ENCODE measurements around the gene GYG2.

The GYG2 gene

GRCh38 chrX:2819345-2820135 lies 9.2 kb upstream of the GYG2 start:
- no peak for DNase-seq

GRCh38 chrX:2820136-2820771 lies 8.5 kb upstream of the GYG2 start:
- no peak for DNase-seq

GRCh38 chrX:2823795-2824386 lies 4.8 kb upstream of the GYG2 start:
- no peak for DNase-seq

GRCh38 chrX:2824886-2825285 lies 3.8 kb upstream of the GYG2 start:
- no peak for DNase-seq

GRCh38 chrX:2828959-2829411 lies 255 bp downstream of the GYG2 start:
- DNase-seq: no peak

- DNase-seq: no peak
Measured at GRCh38 chrX:2829469-2830246, 928 bp downstream of the GYG2 start.

- DNase-seq: no peak
Measured at GRCh38 chrX:2831471-2832228, 2.9 kb downstream of the GYG2 start.

- DNase-seq: no peak
Measured at GRCh38 chrX:2837961-2838360, 9.2 kb downstream of the GYG2 start.

- no peak for DNase-seq
Measured at GRCh38 chrX:2840961-2841360, 12.2 kb downstream of the GYG2 start.

- no peak for DNase-seq
Measured at GRCh38 chrX:2841537-2841936, 12.8 kb downstream of the GYG2 start.

GRCh38 chrX:2846992-2847391 lies 18.3 kb downstream of the GYG2 start:
- no peak for DNase-seq

- no peak for DNase-seq
Measured at GRCh38 chrX:2848871-2849301, 20.2 kb downstream of the GYG2 start.

- no peak for DNase-seq
Measured at GRCh38 chrX:2854918-2855317, 26.2 kb downstream of the GYG2 start.

- no peak for DNase-seq
Measured at GRCh38 chrX:2855761-2856160, 27.0 kb downstream of the GYG2 start.

- DNase-seq: no peak
Measured at GRCh38 chrX:2857566-2857965, 28.8 kb downstream of the GYG2 start.

GRCh38 chrX:2859197-2859797 lies 30.6 kb downstream of the GYG2 start:
- no peak for DNase-seq

GRCh38 chrX:2862404-2862803 lies 33.7 kb downstream of the GYG2 start:
- no peak for DNase-seq

GRCh38 chrX:2863646-2864045 lies 34.9 kb downstream of the GYG2 start:
- DNase-seq: no peak

- no peak for DNase-seq
Measured at GRCh38 chrX:2867206-2867605, 38.5 kb downstream of the GYG2 start.

GRCh38 chrX:2870650-2871049 lies 41.9 kb downstream of the GYG2 start:
- DNase-seq: no peak

- no peak for DNase-seq
Measured at GRCh38 chrX:2871831-2872230, 43.1 kb downstream of the GYG2 start.

- no peak for DNase-seq
Measured at GRCh38 chrX:2872671-2873277, 44.0 kb downstream of the GYG2 start.

Measured in activated CD8-positive, alpha-beta memory T cell treated with anti-CD3 and anti-CD28 coated beads, Interleukin-2, amount 50 U/mL, for 4 hours (primary cell).